CD1c-positive myeloid dendritic cell (primary cell): ENCODE measurements around the gene BTBD9.

Experiments used
- DNase-seq: peaks from one replicate; pipeline ENCODE4 v3.0.0-alpha.2; 2016; ENCODE audit errors: extremely low spot score

The BTBD9 gene

DNA sequence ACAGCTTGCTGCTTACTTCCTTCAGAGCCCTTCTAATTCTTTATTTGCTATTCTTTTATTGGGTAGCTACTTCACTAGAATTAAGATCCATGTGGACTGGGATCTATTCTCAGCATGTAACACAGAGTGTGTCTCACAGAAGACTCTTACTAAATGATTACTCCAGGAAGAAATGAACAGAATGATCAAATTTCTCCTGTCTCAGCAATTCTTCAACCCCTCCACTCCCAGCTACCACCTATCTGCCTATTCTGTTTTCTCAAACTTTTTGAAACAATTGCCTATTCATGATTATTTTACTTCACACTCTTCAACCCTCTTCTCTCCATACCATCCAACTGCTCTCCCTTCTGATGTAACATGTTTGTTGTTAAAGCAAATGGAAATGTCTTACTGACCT lies 132.6 kb downstream of the BTBD9 start:
- no peak for DNase-seq

DNA sequence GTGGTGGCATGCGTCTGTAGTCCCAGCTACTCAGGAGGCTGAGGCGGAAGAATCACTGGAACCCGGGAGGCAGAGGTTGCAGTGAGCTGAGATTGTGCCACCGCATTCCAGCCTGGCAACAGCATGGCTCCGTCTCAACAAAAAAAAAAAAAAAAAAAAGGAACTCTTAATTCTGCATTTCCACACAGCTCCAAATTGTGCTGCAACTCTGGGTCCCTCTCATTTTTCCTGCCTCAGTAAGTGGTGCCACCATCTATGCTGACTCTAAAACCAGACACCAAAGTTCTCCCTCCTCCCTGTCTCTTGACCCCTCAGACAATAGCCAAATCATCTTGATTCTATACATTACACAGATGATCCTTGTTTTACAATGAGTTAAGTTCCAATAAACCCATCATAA lies 133.9 kb downstream of the BTBD9 start:
- peak; percentile 8 for DNase-seq

- DNase-seq, result no peak
These were observed 134.7 kb downstream of the BTBD9 start for GRCh38 chr6:38504996-38505395.

DNA sequence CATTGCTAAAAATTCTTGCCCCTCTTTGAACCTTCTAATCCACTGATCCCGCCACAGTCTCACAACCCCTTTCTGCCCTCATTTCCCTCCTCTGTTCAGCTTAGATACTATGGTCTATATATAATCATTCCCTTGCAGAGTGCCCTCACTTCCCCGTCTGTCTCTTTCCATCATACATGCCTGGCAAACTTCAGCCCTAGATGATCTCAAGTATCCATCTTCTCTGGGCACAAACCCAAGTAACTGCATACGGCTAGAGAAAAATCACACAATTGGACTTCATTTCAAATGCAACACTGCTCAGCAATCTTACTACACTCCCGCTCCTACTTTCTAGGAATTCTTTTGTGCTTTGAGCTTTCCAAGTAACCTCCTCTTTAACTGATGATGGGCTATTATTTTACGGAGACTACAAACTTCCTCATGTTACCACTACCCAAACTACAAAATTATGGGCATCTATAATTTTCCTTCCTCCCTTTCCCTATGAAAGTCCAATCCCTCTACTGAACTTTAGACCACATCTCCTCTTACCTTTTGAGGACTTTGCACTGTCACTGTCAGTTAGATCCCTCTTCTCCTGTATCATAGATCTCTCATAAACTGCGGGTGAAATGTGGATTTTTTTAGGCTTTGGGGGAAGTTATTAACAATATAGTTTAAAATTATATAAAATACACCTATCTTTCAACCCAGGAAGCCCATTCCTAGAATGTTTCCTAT lies 135.6 kb downstream of the BTBD9 start:
- no peak for DNase-seq

- no peak for DNase-seq
These were observed 136.5 kb downstream of the BTBD9 start for GRCh38 chr6:38503032-38503773.

DNA sequence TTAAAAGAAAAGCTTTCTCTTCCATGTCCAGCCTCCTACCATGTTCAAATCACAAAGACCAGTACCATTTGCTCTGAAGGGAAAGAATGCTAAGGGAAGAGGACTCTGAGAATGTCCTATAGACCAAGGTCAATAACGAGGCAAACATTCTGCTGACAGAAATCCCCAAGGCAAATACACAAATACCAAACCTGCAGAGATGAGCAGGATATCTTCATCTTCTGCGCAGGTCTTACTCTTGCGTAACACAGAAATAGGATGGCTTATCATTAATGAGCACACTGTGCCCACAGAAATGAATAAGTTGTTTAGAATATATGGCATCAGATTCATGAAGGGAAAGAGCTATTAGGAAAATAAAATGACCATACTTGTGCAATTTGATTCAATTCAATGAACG lies 137.3 kb downstream of the BTBD9 start:
- no peak for DNase-seq

GRCh38 chr6:38501931-38502330 lies 137.8 kb downstream of the BTBD9 start:
- DNase-seq, result no peak

DNA sequence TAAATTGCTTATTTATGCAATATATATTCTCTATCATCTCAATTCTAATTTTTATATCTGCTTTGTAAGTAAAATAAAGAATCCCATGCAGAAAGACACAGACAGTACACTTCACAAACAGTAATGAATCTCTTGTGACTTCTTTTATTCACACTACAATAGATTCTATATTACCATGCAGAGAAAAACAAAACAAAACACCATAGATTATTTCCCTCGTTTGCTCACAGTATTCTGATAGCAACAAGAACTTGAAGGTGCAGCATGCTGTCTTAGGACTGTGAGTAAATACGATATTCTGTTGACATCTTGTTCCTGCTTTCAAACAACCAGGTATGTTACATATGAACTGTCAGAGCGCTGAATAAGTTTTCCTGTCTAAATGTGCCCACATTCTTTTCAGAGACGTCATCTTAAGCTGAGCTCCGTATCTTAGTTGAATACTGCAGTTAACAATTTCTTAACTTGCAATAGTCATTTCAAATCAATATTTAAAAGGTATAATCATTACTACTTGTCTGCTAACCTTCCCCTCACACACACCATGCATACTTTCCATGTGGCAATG lies 140.1 kb downstream of the BTBD9 start:
- no peak for DNase-seq

- no peak for DNase-seq
These were observed 140.8 kb downstream of the BTBD9 start for GRCh38 chr6:38498805-38499445.

GRCh38 chr6:38498085-38498484 lies 141.6 kb downstream of the BTBD9 start:
- no peak for DNase-seq

- no peak for DNase-seq
These were observed 142.2 kb downstream of the BTBD9 start for GRCh38 chr6:38497546-38497945.

DNA sequence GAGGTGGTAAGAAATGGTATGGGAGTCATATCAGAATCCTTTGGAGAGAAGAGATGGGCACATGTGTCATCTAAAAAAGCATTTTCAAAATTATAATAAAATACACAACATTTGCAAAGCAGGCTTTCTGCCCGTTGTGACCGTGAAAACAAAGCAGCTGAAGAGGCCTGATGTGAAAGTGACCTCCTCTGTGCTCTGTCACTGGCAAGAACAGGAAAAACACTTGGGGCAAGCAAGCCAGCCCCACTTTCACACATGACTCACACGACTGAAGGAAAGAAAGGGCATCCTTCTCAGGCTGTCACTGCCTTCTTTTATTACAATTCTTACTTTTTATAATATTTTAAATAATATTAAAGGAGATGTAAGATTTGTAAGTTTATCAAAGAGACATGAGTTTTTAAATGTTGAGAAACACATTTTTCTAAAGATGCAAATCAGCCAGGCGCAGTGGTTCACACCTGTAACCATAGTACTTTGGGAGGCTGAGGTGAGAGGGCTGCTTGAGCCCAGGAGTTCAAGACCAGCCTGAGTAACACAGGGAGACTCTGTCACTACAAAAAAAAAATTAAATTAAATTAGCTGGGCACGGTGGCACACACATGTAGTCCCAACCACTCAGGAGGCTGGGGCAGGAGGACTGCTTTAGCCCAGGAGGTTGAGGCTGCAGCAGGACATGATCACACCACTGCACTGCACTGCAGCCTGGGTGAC lies 143.7 kb downstream of the BTBD9 start:
- DNase-seq, result no peak

DNA sequence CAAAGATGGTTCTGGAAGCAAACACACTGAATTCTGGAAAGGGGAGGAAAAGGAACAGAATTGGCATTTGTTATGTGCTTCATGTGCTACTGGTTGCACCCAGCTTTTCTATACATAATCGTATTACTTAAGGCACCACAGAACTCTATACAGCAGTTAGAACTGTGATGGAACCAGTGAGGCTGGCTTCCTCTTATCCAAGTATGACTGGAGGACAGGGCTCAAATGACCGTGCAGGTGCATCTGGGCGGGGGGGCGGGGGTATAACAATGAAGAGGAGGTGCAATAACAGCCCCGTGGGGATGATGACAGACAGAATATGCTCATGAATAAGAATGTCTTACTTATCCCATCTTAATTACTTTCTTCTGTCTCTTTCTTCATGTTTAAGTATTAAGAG lies 144.2 kb downstream of the BTBD9 start:
- DNase-seq, result no peak

- peak; percentile 84 for DNase-seq
These were observed 145.7 kb downstream of the BTBD9 start for GRCh38 chr6:38493931-38494547.

GRCh38 chr6:38492031-38492430 lies 147.7 kb downstream of the BTBD9 start:
- no peak for DNase-seq

DNA sequence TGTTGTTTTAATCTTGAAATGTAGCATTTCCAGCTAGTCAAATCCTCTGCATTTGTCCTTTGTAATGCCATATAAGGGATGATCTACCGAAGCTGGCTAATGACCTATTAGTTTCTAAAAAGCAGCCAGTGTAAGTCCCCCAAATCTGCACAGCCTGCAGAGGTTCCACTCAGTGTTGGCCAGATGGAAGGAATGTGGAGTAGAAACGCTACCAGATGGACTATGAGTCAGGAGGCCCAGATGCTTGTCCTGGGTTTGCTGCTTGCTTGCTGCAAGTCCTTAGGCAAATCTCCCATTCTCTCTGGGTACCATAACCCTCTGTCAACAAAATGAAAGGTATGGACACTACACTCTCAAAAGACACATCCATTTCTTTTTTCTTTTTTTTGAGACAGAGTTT lies 149.8 kb downstream of the BTBD9 start:
- DNase-seq, result no peak

GRCh38 chr6:38487423-38487822 lies 152.3 kb downstream of the BTBD9 start:
- no peak for DNase-seq

DNA sequence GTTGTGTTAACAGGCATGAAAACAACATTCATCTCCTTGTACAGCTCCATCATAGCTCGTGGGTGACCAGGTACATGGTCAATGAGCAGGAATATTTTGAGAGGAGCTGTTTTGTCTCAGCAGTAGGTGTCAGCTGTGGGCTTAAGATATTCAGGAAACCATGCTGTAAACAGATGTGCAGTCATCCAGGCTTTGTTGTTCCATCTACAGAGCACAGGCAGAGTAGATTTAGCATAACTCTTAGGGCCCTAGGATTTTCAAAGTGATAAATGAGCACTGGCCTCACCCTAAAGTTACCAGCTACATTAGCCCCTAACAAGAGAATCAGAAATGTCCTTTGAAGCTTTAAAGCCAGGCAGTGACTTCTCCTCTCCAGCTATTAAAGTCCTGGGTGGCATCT lies 154.2 kb downstream of the BTBD9 start:
- DNase-seq, result no peak

DNA sequence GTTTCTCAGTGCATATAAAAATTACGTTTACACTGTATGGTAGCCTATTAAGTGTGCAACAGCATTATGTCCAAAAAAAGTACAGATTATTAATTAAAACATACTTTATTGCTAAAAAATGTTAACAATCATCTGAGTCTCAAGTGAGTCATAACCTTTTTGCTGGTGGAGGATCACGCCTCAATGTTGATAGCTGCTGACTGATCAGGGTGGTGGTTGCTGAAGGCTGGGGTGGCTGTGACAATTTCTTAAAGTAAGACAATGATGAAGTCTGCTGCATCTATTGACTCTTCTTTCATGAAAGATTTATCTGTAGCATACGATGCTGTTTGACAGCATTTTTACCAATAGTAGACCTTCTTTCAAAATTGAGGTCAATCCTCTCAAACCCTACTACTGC lies 155.1 kb downstream of the BTBD9 start:
- no peak for DNase-seq

GRCh38 chr6:38483526-38483925 lies 156.2 kb downstream of the BTBD9 start:
- DNase-seq, result peak; percentile 91

DNA sequence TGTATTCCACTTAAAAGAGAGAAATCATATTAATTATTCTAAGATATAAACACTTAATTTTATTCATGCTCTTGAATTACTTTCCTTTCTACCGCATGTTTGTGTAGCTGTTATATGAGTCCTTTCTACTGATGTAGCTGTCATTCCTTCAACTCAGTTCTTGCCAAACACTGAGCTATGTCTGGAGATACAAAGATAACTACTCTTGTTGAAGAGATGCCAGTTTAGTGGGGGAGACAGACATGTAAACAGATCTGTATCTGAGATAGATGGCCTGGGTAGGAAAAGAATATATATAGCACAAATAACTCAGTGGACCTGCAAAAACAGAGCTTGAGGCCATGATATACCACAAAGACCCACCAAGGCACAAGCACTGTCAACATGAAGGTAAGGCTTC lies 157.3 kb downstream of the BTBD9 start:
- DNase-seq, result no peak

DNA sequence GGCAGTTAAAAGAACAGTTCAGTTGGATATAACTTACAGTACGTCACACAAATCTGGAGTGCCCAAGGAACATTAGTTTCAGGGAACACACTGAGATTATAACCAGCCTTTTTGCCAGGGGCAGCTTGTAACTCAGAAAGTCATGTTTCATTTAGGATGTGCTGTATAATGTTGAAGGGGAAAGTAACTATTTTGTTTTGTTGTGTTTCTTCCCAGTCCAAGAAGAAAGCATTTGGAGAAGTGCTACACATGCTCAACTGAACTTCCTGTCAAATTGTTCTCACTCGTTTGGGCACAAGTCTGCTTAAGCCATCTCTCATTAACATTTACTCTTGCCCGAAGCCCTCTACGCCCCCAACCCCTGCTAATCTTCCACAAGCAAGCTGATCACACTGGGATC lies 157.9 kb downstream of the BTBD9 start:
- peak; percentile 16 for DNase-seq
